CD4-positive, alpha-beta T cell (primary cell): ENCODE results near the gene RCOR1. TPM values are rescaled to one million over a fixed set of nuclear protein-coding genes. Genes with fewer than 3 reads are reported as not detected.

Source experiments
- ATAC-seq: fragments of 200-7000 bp; cut with Tn5 transposase; one replicate; pipeline ENCODE4 v1.10.0; 2022; ENCODE audit warnings: mild to moderate bottlenecking; ENCODE audit not compliant: poor library complexity
- CTCF ChIA-PET: fragments of 350-600 bp; sonication (Branson Sonifier 250); formaldehyde crosslinking; loops from one replicate; lab custom pipeline; 2021; ENCODE audit warnings: antibody characterized with exemption, inconsistent platforms; lab: Charles Lee
- POLR2A ChIA-PET: fragments of 350-600 bp; sonication (Branson Sonifier 250); formaldehyde crosslinking; loops from one replicate; lab custom pipeline; 2021; ENCODE audit warnings: antibody characterized with exemption, inconsistent platforms; lab: Charles Lee
- DNase-seq, 14 experiments: peaks; one replicate each; pipeline ENCODE4 v3.0.0-alpha.2; 2013 to 2020; ENCODE audit warnings: mixed read lengths in 2 of 14
- H3K27ac ChIP-seq, 2 donors: one replicate each; pipeline versions ENCODE4 v1.5.1 to v1.7.0; 2013; ENCODE audit warnings: low read length in 2 of 2, low read depth in 1 of 2, mild to moderate bottlenecking in 1 of 2
- H3K27me3 ChIP-seq, 2 experiments: 1 replicate in 1 of 2; 2 replicates in 1 of 2; pipeline versions ENCODE4 v1.6.1 to v1.7.0; 2013; ENCODE audit warnings: low read length in 2 of 2, control low read depth in 1 of 2, mild to moderate bottlenecking in 1 of 2, moderate library complexity in 1 of 2; ENCODE audit not compliant: insufficient read depth in 2 of 2, control insufficient read depth in 1 of 2
- H3K36me3 ChIP-seq: one replicate; pipeline ENCODE4 v1.6.1; 2013; ENCODE audit warnings: low read length, control low read depth; ENCODE audit not compliant: insufficient read depth
- H3K4me1 ChIP-seq: one replicate; pipeline ENCODE4 v1.6.1; 2013; ENCODE audit warnings: low read length, control low read depth; ENCODE audit not compliant: insufficient read depth
- H3K4me3 ChIP-seq: one replicate; pipeline ENCODE4 v1.5.1; 2013; ENCODE audit warnings: mild to moderate bottlenecking, low read length, moderate library complexity
- H3K9me3 ChIP-seq, 2 experiments: 1 replicate in 1 of 2; 2 replicates in 1 of 2; pipeline versions ENCODE4 v1.6.1 to v1.7.0; 2013; ENCODE audit warnings: low read length in 2 of 2, mild to moderate bottlenecking in 2 of 2, control low read depth in 1 of 2, moderate library complexity in 1 of 2; ENCODE audit not compliant: control insufficient read depth in 1 of 2, insufficient read depth in 1 of 2
- H3K27ac Mint-ChIP-seq: one replicate; pipeline ENCODE4 v1.8.0; 2020; ENCODE audit warnings: mixed read lengths
- H3K27me3 Mint-ChIP-seq: one replicate; pipeline ENCODE4 v1.8.0; 2021; ENCODE audit warnings: mixed read lengths
- H3K36me3 Mint-ChIP-seq: one replicate; pipeline ENCODE4 v1.8.0; 2021; ENCODE audit warnings: low read depth, mixed read lengths
- H3K4me1 Mint-ChIP-seq: one replicate; pipeline ENCODE4 v1.8.0; 2021; ENCODE audit warnings: low read depth, mixed read lengths
- H3K4me3 Mint-ChIP-seq: one replicate; pipeline ENCODE4 v1.8.0; 2020; ENCODE audit warnings: mild to moderate bottlenecking, mixed read lengths
- H3K9me3 Mint-ChIP-seq: one replicate; pipeline ENCODE4 v1.8.0; 2020; ENCODE audit warnings: mixed read lengths
- intact Hi-C, 2 experiments: fragments of 100-400 bp; cut with DNase I in 1 of 2; cut with micrococcal nuclease in 1 of 2; formaldehyde crosslinking; loops; one replicate each; pipeline versions ENCODE4 v1.15.1 to v1.9.0; 2023 to 2025; cut with DNase I, micrococcal nuclease
- total RNA-seq, 174 experiments: library from RNA in 2 of 174; stranded (reverse) in 2 of 174; gene quantifications; one replicate each; pipeline ENCODE4 v1.2.3 and lab custom pipeline; 2021 to 2026
- TF ChIP-seq, protein P1 (sequence below): fragments of 200-600 bp; IDR thresholded peaks from one replicate; pipeline ENCODE4 v1.8.0; 2022; ENCODE audit warnings: antibody characterized with exemption, mild to moderate bottlenecking

Gene RCOR1
- total RNA-seq, 2 experiments from 2014 or later = 20.5 to 23.1 TPM

- DNase-seq (no peak), ATAC-seq (no peak)
- TF ChIP-seq, protein P1, sequence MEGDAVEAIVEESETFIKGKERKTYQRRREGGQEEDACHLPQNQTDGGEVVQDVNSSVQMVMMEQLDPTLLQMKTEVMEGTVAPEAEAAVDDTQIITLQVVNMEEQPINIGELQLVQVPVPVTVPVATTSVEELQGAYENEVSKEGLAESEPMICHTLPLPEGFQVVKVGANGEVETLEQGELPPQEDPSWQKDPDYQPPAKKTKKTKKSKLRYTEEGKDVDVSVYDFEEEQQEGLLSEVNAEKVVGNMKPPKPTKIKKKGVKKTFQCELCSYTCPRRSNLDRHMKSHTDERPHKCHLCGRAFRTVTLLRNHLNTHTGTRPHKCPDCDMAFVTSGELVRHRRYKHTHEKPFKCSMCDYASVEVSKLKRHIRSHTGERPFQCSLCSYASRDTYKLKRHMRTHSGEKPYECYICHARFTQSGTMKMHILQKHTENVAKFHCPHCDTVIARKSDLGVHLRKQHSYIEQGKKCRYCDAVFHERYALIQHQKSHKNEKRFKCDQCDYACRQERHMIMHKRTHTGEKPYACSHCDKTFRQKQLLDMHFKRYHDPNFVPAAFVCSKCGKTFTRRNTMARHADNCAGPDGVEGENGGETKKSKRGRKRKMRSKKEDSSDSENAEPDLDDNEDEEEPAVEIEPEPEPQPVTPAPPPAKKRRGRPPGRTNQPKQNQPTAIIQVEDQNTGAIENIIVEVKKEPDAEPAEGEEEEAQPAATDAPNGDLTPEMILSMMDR = no peak
- ChIA-PET CTCF (no interaction called here), POLR2A (no interaction called here)
- peaks cover 17% of the 10 kb centered on the region for H3K4me1 ChIP-seq
- H3K27me3 ChIP-seq = no peaks in the 10 kb centered on the region
- no peak overlapping the region for H3K4me3 ChIP-seq
- Mint-ChIP-seq H3K27me3 (no peaks in the 10 kb centered on the region), H3K9me3 (no peaks in the 10 kb centered on the region), H3K27ac (no peak overlapping the region), H3K36me3 (peaks cover 11% of the 10 kb centered on the region), H3K4me1 (peaks cover 59% of the 10 kb centered on the region), H3K4me3 (no peak overlapping the region)
- intact Hi-C loops = no loop called here
- H3K36me3 ChIP-seq = no peaks in the 10 kb centered on the region
- H3K27ac ChIP-seq = no peak overlapping the region
- no peaks in the 10 kb centered on the region for H3K9me3 ChIP-seq
Observed at GRCh38 chr14:102626530-102626929, 34.1 kb downstream of the RCOR1 start.

DNA sequence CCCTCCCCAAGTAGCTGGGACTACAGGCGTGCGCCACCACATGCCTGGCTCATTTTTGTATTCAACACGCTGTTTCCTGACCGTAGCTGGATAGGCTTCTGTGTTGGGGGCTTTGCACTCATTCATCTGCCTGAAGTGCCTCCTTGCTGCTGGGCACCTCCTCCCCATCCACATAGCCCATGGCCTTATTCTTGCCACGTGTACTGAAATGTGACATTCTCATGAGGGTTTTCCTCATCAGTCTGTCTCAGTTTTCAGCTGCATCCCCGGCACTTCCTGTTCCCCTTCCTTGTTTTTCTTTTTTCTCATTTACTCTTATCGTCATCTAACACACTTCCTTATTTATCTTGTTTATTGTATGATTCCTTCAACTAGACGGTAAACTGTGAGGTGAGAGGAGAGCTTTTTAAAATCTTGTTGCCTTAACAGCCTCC is 36.6 kb downstream of the RCOR1 start:
- Histone ChIP-seq H3K4me3 (no peak overlapping the region), H3K27ac (no peak overlapping the region), H3K4me1 (peaks cover 10% of the 10 kb centered on the region), H3K27me3 (no peaks in the 10 kb centered on the region), H3K9me3 (no peaks in the 10 kb centered on the region), H3K36me3 (peaks cover 5% of the 10 kb centered on the region)
- Mint-ChIP-seq H3K27me3 (no peaks in the 10 kb centered on the region), H3K27ac (no peak overlapping the region), H3K9me3 (no peaks in the 10 kb centered on the region), H3K4me1 (peaks cover 48% of the 10 kb centered on the region), H3K36me3 (peaks cover 11% of the 10 kb centered on the region), H3K4me3 (no peak overlapping the region)
- CTCF ChIA-PET = interaction anchor here (1.0 kb wide), 1 partner anchor 10 kb away, joined by 3 read pairs; no protein-coding TSS in a partner anchor
- POLR2A ChIA-PET = interaction anchor here (1.0 kb wide), 1 partner anchor 35 kb away, joined by 3 read pairs; no protein-coding TSS in a partner anchor
- DNase-seq = peak in 1 of 14 experiments; percentile 23
- intact Hi-C loops = no loop called here
- ATAC-seq = no peak
- TF ChIP-seq, protein P1 = no peak

DNA sequence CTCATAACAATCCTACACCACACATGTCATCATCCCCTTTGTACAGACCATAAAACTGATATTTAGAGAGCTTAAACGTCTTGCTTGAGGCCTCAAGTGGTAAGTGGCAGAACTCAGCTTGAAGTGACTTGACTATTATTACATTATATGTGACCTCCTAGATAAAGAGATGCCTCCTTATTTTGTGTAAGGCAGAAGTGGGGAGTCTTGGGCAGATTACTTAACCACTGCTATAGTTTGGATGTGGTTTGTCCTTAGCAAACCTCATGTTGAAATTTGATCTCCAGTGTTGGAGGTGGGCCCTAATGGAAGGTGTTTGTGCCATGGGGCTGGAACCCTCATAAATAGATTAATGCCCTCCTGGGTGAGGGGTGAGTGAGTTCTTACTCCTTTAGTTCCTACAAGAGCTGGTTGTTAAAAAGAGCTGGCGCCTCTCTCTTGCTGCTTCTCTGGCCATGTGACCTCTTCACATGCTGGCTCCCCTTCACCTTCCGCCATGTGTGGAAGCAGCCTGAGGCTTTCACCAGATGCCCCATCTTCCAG is 37.4 kb downstream of the RCOR1 start:
- H3K4me1 Mint-ChIP-seq = peaks cover 53% of the 10 kb centered on the region
- DNase-seq (no peak), ATAC-seq (no peak)
- H3K36me3 ChIP-seq = peaks cover 5% of the 10 kb centered on the region
- H3K9me3 Mint-ChIP-seq = no peaks in the 10 kb centered on the region
- no peak overlapping the region for H3K27ac ChIP-seq
- peaks cover 11% of the 10 kb centered on the region for H3K36me3 Mint-ChIP-seq
- H3K4me3 Mint-ChIP-seq = no peak overlapping the region
- ChIA-PET CTCF (interaction anchor here (1.0 kb wide), 1 partner anchor 11 kb away, joined by 3 read pairs; no protein-coding TSS in a partner anchor), POLR2A (interaction anchor here (1.0 kb wide), 1 partner anchor 34 kb away, joined by 3 read pairs; no protein-coding TSS in a partner anchor)
- H3K27ac Mint-ChIP-seq = no peak overlapping the region
- H3K4me3 ChIP-seq = no peak overlapping the region
- TF ChIP-seq, protein P1 = no peak
- H3K27me3 Mint-ChIP-seq = no peaks in the 10 kb centered on the region
- no peaks in the 10 kb centered on the region for H3K9me3 ChIP-seq
- peaks cover 3% of the 10 kb centered on the region for H3K4me1 ChIP-seq
- H3K27me3 ChIP-seq = no peaks in the 10 kb centered on the region
- intact Hi-C loops = no loop called here
